PC-3 (cell line): ENCODE measurements around the gene NOP53.

Experiments used
- EZH2 ChIP-seq: fragments of 300-600 bp; sonication (generic); IDR thresholded peaks from one replicate; pipeline ENCODE4 v1.6.1; 2017; ENCODE audit warnings: antibody characterized with exemption, mild to moderate bottlenecking, low read length; ENCODE audit not compliant: unreplicated experiment
- EZH2phosphoT487 ChIP-seq: fragments of 300-600 bp; sonication (generic); IDR thresholded peaks from 2 replicates; pipeline ENCODE4 v1.6.1; 2018; ENCODE audit warnings: mild to moderate bottlenecking, antibody characterized with exemption, low read length, borderline replicate concordance
- TF ChIP-seq, protein P1 (sequence below): fragments of 300-600 bp; sonication (generic); conservative IDR thresholded peaks from 2 replicates; pipeline ENCODE4 v1.5.1; 2017; ENCODE audit warnings: antibody characterized with exemption, low read depth, mild to moderate bottlenecking, low read length

DNA sequence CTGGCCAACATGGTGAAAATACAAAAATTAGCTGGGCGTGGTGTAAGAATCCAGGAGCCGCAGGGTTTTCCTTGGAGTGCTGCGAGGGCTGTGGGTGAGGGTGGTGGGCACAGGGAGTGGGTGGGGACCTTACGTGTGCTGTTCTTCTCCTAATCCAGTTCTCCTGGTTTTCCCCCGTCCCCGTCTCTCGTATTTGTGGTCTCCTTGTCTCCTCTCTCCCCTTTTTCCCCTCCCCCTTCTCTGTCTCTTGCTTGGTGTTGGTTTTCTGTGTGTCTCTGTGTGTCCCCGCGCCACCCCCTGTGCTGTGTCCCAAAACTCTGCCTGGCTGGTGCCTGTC lies 34.8 kb downstream of the NOP53 start:
- TF ChIP-seq EZH2phosphoT487 (no peak), EZH2 (no peak)
- TF ChIP-seq, protein P1, sequence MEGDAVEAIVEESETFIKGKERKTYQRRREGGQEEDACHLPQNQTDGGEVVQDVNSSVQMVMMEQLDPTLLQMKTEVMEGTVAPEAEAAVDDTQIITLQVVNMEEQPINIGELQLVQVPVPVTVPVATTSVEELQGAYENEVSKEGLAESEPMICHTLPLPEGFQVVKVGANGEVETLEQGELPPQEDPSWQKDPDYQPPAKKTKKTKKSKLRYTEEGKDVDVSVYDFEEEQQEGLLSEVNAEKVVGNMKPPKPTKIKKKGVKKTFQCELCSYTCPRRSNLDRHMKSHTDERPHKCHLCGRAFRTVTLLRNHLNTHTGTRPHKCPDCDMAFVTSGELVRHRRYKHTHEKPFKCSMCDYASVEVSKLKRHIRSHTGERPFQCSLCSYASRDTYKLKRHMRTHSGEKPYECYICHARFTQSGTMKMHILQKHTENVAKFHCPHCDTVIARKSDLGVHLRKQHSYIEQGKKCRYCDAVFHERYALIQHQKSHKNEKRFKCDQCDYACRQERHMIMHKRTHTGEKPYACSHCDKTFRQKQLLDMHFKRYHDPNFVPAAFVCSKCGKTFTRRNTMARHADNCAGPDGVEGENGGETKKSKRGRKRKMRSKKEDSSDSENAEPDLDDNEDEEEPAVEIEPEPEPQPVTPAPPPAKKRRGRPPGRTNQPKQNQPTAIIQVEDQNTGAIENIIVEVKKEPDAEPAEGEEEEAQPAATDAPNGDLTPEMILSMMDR: no peak
